ENCODE measurements around the gene TRAPPC2. TPM values are rescaled to one million over a fixed set of nuclear protein-coding genes. Genes with fewer than 3 reads are reported as not detected.

TRAPPC2 gene
- total RNA-seq, 1 donor: 23.5 TPM

DNA sequence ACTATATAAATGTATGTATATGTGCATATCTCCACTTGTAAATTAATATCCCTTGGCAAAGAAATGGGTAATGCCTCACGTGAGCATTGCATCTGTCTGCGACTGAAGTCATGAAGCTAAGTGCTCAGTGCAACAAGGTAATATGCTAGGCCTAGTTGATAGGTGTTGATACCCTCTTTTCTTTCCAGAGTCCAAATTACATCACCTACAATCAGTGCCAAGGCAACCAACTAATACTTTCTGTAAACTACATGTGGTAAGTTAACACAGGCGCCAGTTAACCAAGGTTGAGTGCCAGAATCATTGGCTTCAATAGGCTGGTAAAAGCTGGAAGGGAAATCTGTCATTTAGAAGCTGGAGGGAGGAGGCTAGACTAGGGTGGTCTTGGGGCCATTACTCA, 41.4 kb upstream of the TRAPPC2 start:
- TF ChIP-seq, protein P1, sequence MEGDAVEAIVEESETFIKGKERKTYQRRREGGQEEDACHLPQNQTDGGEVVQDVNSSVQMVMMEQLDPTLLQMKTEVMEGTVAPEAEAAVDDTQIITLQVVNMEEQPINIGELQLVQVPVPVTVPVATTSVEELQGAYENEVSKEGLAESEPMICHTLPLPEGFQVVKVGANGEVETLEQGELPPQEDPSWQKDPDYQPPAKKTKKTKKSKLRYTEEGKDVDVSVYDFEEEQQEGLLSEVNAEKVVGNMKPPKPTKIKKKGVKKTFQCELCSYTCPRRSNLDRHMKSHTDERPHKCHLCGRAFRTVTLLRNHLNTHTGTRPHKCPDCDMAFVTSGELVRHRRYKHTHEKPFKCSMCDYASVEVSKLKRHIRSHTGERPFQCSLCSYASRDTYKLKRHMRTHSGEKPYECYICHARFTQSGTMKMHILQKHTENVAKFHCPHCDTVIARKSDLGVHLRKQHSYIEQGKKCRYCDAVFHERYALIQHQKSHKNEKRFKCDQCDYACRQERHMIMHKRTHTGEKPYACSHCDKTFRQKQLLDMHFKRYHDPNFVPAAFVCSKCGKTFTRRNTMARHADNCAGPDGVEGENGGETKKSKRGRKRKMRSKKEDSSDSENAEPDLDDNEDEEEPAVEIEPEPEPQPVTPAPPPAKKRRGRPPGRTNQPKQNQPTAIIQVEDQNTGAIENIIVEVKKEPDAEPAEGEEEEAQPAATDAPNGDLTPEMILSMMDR (IDR thresholded peaks at IDR 0.05; ENCODE audit: extremely low read depth, low read depth, low read length): no peak
- Histone ChIP-seq H3K27ac (ENCODE audit: low read depth, low read length) (no peak overlapping the region), H3K27me3 (ENCODE audit: insufficient read depth, low read length) (peaks cover 2% of the 10 kb centered on the region), H3K4me1 (ENCODE audit: insufficient read depth, low read length) (peaks cover 7% of the 10 kb centered on the region), H3K4me3 (ENCODE audit: insufficient read depth, low read length) (no peak overlapping the region), H3K36me3 (ENCODE audit: insufficient read depth, low read length) (peaks cover 4% of the 10 kb centered on the region), H2AFZ (ENCODE audit: low read length) (no peak overlapping the region), H3K79me2 (ENCODE audit: insufficient read depth, low read length) (no peaks in the 10 kb centered on the region), H3K4me2 (ENCODE audit: insufficient read depth, low read length) (no peak overlapping the region), H4K20me1 (ENCODE audit: insufficient read depth, low read length) (no peaks in the 10 kb centered on the region), H3K9me3 (ENCODE audit: low read depth, low read length) (no peaks in the 10 kb centered on the region)
- no peak for DNase-seq (ENCODE audit: insufficient read length, low spot score, missing footprints)

DNA sequence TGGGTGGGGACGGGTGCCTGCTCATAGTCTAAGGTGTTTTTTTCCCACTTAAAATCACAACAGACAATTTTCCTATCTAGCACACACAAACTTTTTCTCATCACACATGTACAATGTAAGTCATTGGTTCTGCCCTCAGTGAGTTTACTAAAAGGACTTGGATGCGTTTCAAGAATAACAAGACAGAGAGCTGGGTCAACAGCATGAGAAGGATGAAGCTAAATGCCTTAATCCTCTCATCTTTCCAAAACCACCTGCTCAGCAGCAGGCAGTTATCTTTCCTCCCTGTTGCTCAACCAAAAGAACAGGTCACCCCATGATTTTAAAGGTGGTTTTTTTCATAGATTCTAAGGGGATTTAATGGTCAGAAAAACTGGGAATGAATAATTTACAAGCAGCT, 40.3 kb upstream of the TRAPPC2 start:
- Histone ChIP-seq H3K79me2 (ENCODE audit: insufficient read depth, low read length) (no peaks in the 10 kb centered on the region), H4K20me1 (ENCODE audit: insufficient read depth, low read length) (no peaks in the 10 kb centered on the region), H3K4me1 (ENCODE audit: insufficient read depth, low read length) (peaks cover 7% of the 10 kb centered on the region), H3K4me3 (ENCODE audit: insufficient read depth, low read length) (no peak overlapping the region), H3K27ac (ENCODE audit: low read depth, low read length) (no peak overlapping the region), H3K9me3 (ENCODE audit: low read depth, low read length) (no peaks in the 10 kb centered on the region), H3K27me3 (ENCODE audit: insufficient read depth, low read length) (no peaks in the 10 kb centered on the region), H3K36me3 (ENCODE audit: insufficient read depth, low read length) (peaks cover 6% of the 10 kb centered on the region), H3K4me2 (ENCODE audit: insufficient read depth, low read length) (no peak overlapping the region), H2AFZ (ENCODE audit: low read length) (no peak overlapping the region)
- TF ChIP-seq, protein P1 (IDR thresholded peaks at IDR 0.05; ENCODE audit: extremely low read depth, low read depth, low read length): no peak
- DNase-seq (ENCODE audit: insufficient read length, low spot score, missing footprints): no peak

DNA sequence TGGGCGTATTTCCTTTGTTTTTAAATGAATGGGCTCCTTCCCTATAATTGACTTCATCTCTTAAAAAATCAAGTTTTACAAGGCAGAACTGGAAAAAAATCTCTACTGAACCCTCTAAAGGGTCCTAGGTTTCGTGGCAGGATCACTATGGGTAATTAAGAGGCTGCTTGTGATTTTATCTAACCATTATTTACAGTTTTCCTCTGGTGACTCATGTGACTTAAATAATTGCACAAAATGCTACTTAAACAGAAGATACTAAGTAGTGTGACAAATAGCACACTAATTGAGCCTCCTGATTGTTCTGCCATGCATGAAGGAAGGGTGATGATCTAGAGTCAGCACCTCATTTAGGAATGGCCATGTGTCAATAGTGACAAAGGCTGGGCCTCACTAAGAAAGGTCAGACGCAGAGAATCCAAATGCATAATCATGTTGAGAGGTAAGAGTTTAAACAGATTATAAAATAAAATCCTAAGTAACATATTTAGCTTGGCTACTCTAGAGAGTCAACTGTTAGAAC, 35.7 kb upstream of the TRAPPC2 start:
- Histone ChIP-seq H3K9me3 (ENCODE audit: low read depth, low read length) (no peaks in the 10 kb centered on the region), H3K36me3 (ENCODE audit: insufficient read depth, low read length) (peaks cover 18% of the 10 kb centered on the region)
- DNase-seq (ENCODE audit: insufficient read length, low spot score, missing footprints): no peak

DNA sequence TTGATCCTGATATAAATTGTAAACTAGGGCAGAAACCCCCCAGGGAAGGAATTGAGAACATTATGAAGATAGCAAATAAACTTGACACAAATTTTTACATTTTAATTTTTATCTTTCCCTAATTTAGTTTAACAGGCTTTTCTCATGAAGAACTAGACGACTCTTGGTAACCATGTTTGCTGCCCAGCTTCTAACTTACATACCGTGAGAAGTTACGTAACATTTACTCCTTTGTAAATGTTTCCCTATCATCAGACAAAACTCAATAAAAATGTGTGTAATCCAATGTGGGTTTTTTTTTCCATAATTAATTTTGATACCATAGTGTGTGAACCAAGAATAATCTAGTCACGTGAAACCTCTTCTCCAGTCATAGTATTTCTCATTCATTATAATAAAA, 34.5 kb upstream of the TRAPPC2 start:
- Histone ChIP-seq H3K27ac (ENCODE audit: low read depth, low read length) (no peak overlapping the region), H2AFZ (ENCODE audit: low read length) (no peak overlapping the region), H3K27me3 (ENCODE audit: insufficient read depth, low read length) (no peaks in the 10 kb centered on the region), H3K79me2 (ENCODE audit: insufficient read depth, low read length) (no peaks in the 10 kb centered on the region), H3K9me3 (ENCODE audit: low read depth, low read length) (no peaks in the 10 kb centered on the region), H3K4me2 (ENCODE audit: insufficient read depth, low read length) (no peak overlapping the region), H3K4me3 (ENCODE audit: insufficient read depth, low read length) (no peak overlapping the region), H3K36me3 (ENCODE audit: insufficient read depth, low read length) (peaks cover 18% of the 10 kb centered on the region), H4K20me1 (ENCODE audit: insufficient read depth, low read length) (no peaks in the 10 kb centered on the region), H3K4me1 (ENCODE audit: insufficient read depth, low read length) (no peaks in the 10 kb centered on the region)
- DNase-seq (ENCODE audit: insufficient read length, low spot score, missing footprints): no peak
- TF ChIP-seq, protein P1 (IDR thresholded peaks at IDR 0.05; ENCODE audit: extremely low read depth, low read depth, low read length): no peak

More for the DNA sequence above, 35.7 kb upstream of the TRAPPC2 start:
- Histone ChIP-seq H3K4me1 (ENCODE audit: insufficient read depth, low read length) (no peaks in the 10 kb centered on the region), H3K79me2 (ENCODE audit: insufficient read depth, low read length) (no peaks in the 10 kb centered on the region), H3K27ac (ENCODE audit: low read depth, low read length) (no peak overlapping the region), H3K4me3 (ENCODE audit: insufficient read depth, low read length) (no peak overlapping the region), H3K27me3 (ENCODE audit: insufficient read depth, low read length) (no peaks in the 10 kb centered on the region), H2AFZ (ENCODE audit: low read length) (no peak overlapping the region), H4K20me1 (ENCODE audit: insufficient read depth, low read length) (no peaks in the 10 kb centered on the region), H3K4me2 (ENCODE audit: insufficient read depth, low read length) (no peak overlapping the region)
- TF ChIP-seq, protein P1 (IDR thresholded peaks at IDR 0.05; ENCODE audit: extremely low read depth, low read depth, low read length): no peak
